GM21515 (cell line): ENCODE measurements around the gene RASSF3.

ENCODE experiments used
- ATAC-seq: cut with Tn5 transposase; IDR thresholded peaks from one replicate; pipeline ENCODE4 v1.9.1; 2021; ENCODE audit not compliant: unreplicated experiment

The RASSF3 gene

GRCh38 chr12:64667793-64668192, 57.5 kb downstream of the RASSF3 start:
- no peak for ATAC-seq

- peak; percentile 68 for ATAC-seq
Measured at GRCh38 chr12:64669270-64669842, 59.1 kb downstream of the RASSF3 start.

GRCh38 chr12:64670019-64670418, 59.7 kb downstream of the RASSF3 start:
- ATAC-seq, result no peak

GRCh38 chr12:64670919-64671639, 60.8 kb downstream of the RASSF3 start:
- ATAC-seq, result no peak

- no peak for ATAC-seq
Measured at GRCh38 chr12:64671681-64672080, 61.4 kb downstream of the RASSF3 start.

GRCh38 chr12:64672925-64673409, 62.7 kb downstream of the RASSF3 start:
- ATAC-seq, result no peak

GRCh38 chr12:64673490-64674169, 63.3 kb downstream of the RASSF3 start:
- ATAC-seq, result no peak

- no peak for ATAC-seq
Measured at GRCh38 chr12:64674367-64674922, 64.2 kb downstream of the RASSF3 start.

GRCh38 chr12:64675795-64676194, 65.5 kb downstream of the RASSF3 start:
- ATAC-seq, result no peak

GRCh38 chr12:64678248-64678647, 68.0 kb downstream of the RASSF3 start:
- no peak for ATAC-seq

GRCh38 chr12:64678835-64679234, 68.5 kb downstream of the RASSF3 start:
- ATAC-seq, result no peak

GRCh38 chr12:64679487-64680001, 69.2 kb downstream of the RASSF3 start:
- peak; percentile 63 for ATAC-seq

- ATAC-seq, result no peak
Measured at GRCh38 chr12:64680235-64680634, 69.9 kb downstream of the RASSF3 start.

- no peak for ATAC-seq
Measured at GRCh38 chr12:64681200-64682052, 71.1 kb downstream of the RASSF3 start.

- ATAC-seq, result no peak
Measured at GRCh38 chr12:64682572-64683277, 72.4 kb downstream of the RASSF3 start.

GRCh38 chr12:64683816-64684543, 73.7 kb downstream of the RASSF3 start:
- ATAC-seq, result no peak

GRCh38 chr12:64685050-64685449, 74.8 kb downstream of the RASSF3 start:
- no peak for ATAC-seq

- ATAC-seq, result no peak
Measured at GRCh38 chr12:64685605-64686004, 75.3 kb downstream of the RASSF3 start.

GRCh38 chr12:64687816-64688215, 77.5 kb downstream of the RASSF3 start:
- no peak for ATAC-seq
